ENCODE results near the gene BCAP31. TPM values are rescaled to one million over a fixed set of nuclear protein-coding genes. Genes with fewer than 3 reads are reported as not detected.

Gene BCAP31
- total and polyA plus RNA-seq, 2 donors (not counting 1 experiment from before 2014, with no cell fraction given): 59.5 to 117 TPM

- no peaks in the 10 kb centered on the region for H3K36me3 ChIP-seq (replicated peaks in 1 of 2; ENCODE audit: control extremely low read depth in 1 of 2, control insufficient read depth in 1 of 2, extremely low read depth in 1 of 2, insufficient read depth in 2 of 2, low read length in 1 of 2)
- intact Hi-C loops (cut with micrococcal nuclease): no loop called here
- H3K4me1 Mint-ChIP-seq: peaks cover 9% of the 10 kb centered on the region
- no peak overlapping the region for H3K27ac ChIP-seq (ENCODE audit: low read length in 2 of 2)
- peaks cover 0 to 6% (median under 1%) of the 10 kb centered on the region in 4 experiments for H3K27me3 ChIP-seq (replicated peaks in 1 of 4; ENCODE audit: control extremely low read depth in 1 of 4, control insufficient read depth in 3 of 4, insufficient read depth in 4 of 4, low read length in 3 of 4)
- 85% methylated on average over 5 of the region's 11 CpGs for WGBS (ENCODE audit: insufficient coverage)
- H3K4me3 Mint-ChIP-seq: peak overlapping the region; percentile 70
- peaks cover 18% of the 10 kb centered on the region for H3K27me3 Mint-ChIP-seq
- ChIA-PET POLR2A (interaction anchor here (0.8 kb wide), 1 partner anchor 709 kb away, joined by 3 read pairs; no protein-coding TSS in a partner anchor), CTCF (interaction anchor here (0.6 to 9.2 kb wide), 16 partner anchors 11 to 726 kb away, joined by 3 to 97 read pairs (median 6); no protein-coding TSS in a partner anchor)
- H3K9me3 Mint-ChIP-seq (ENCODE audit: insufficient read depth): no peaks in the 10 kb centered on the region
- no peak overlapping the region for H3K4me3 ChIP-seq (ENCODE audit: control extremely low read depth in 1 of 5, extremely low read depth in 1 of 5, insufficient read depth in 1 of 5, low read depth in 2 of 5, low read length in 4 of 5)
- no peak for ATAC-seq (ENCODE audit: low read depth)
- TF ChIP-seq, protein P1, sequence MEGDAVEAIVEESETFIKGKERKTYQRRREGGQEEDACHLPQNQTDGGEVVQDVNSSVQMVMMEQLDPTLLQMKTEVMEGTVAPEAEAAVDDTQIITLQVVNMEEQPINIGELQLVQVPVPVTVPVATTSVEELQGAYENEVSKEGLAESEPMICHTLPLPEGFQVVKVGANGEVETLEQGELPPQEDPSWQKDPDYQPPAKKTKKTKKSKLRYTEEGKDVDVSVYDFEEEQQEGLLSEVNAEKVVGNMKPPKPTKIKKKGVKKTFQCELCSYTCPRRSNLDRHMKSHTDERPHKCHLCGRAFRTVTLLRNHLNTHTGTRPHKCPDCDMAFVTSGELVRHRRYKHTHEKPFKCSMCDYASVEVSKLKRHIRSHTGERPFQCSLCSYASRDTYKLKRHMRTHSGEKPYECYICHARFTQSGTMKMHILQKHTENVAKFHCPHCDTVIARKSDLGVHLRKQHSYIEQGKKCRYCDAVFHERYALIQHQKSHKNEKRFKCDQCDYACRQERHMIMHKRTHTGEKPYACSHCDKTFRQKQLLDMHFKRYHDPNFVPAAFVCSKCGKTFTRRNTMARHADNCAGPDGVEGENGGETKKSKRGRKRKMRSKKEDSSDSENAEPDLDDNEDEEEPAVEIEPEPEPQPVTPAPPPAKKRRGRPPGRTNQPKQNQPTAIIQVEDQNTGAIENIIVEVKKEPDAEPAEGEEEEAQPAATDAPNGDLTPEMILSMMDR (IDR thresholded peaks at IDR 0.05): no peak
- TF ChIP-seq EZH2 (IDR thresholded peaks at IDR 0.05; ENCODE audit: borderline replicate concordance, insufficient read depth, low read depth, low read length, poor library complexity, severe bottlenecking): no peak
- H2AFZ ChIP-seq (ENCODE audit: insufficient read depth, low read depth, low read length, poor library complexity, severe bottlenecking): peak overlapping the region; percentile 50
- no peaks in the 10 kb centered on the region for H3K9me3 ChIP-seq (ENCODE audit: control extremely low read depth in 1 of 3, control insufficient read depth in 2 of 3, insufficient read depth in 1 of 3, low read length in 2 of 3)
- no peak overlapping the region for H3K27ac Mint-ChIP-seq
- no peak overlapping the region for H3K9ac ChIP-seq (ENCODE audit: low read length)
- no peak for DNase-seq
- no peaks in the 10 kb centered on the region for H4K20me1 ChIP-seq (ENCODE audit: control insufficient read depth, insufficient read depth, low read length, poor library complexity, severe bottlenecking)
- H3K79me2 ChIP-seq (ENCODE audit: control insufficient read depth, insufficient read depth, low read length): no peaks in the 10 kb centered on the region
- peaks cover under 1 to 7% of the 10 kb centered on the region in 2 donors for H3K4me1 ChIP-seq (ENCODE audit: control insufficient read depth in 2 of 2, insufficient read depth in 2 of 2, low read length in 2 of 2)
- peak overlapping the region; percentile 48 for H3K4me2 ChIP-seq (replicated peaks; ENCODE audit: low read depth, low read length, poor library complexity, severe bottlenecking)
Measured at GRCh38 chrX:153667281-153667955, 56.8 kb downstream of the BCAP31 start.

- Histone ChIP-seq H3K27me3 (replicated peaks in 1 of 4; ENCODE audit: control extremely low read depth in 1 of 4, control insufficient read depth in 3 of 4, insufficient read depth in 4 of 4, low read length in 3 of 4) (peaks cover 0 to 3% (median 1%) of the 10 kb centered on the region in 4 experiments), H3K36me3 (replicated peaks in 1 of 2; ENCODE audit: control extremely low read depth in 1 of 2, control insufficient read depth in 1 of 2, extremely low read depth in 1 of 2, insufficient read depth in 2 of 2, low read length in 1 of 2) (no peaks in the 10 kb centered on the region), H3K9ac (ENCODE audit: low read length) (no peak overlapping the region), H3K27ac (ENCODE audit: low read length in 2 of 2) (no peak overlapping the region), H3K4me3 (ENCODE audit: control extremely low read depth in 1 of 5, extremely low read depth in 1 of 5, insufficient read depth in 1 of 5, low read depth in 2 of 5, low read length in 4 of 5) (no peak overlapping the region), H3K9me3 (ENCODE audit: control extremely low read depth in 1 of 3, control insufficient read depth in 2 of 3, insufficient read depth in 1 of 3, low read length in 2 of 3) (no peaks in the 10 kb centered on the region), H3K4me2 (replicated peaks; ENCODE audit: low read depth, low read length, poor library complexity, severe bottlenecking) (no peak overlapping the region), H2AFZ (ENCODE audit: insufficient read depth, low read depth, low read length, poor library complexity, severe bottlenecking) (no peak overlapping the region), H4K20me1 (ENCODE audit: control insufficient read depth, insufficient read depth, low read length, poor library complexity, severe bottlenecking) (no peaks in the 10 kb centered on the region), H3K79me2 (ENCODE audit: control insufficient read depth, insufficient read depth, low read length) (no peaks in the 10 kb centered on the region), H3K4me1 (ENCODE audit: control insufficient read depth in 2 of 2, insufficient read depth in 2 of 2, low read length in 2 of 2) (peaks cover 5 to 9% of the 10 kb centered on the region in 2 donors)
- WGBS (ENCODE audit: insufficient coverage): 90% methylated on average over 6 of the region's 9 CpGs
- intact Hi-C loops (cut with micrococcal nuclease): no loop called here
- Mint-ChIP-seq H3K9me3 (ENCODE audit: insufficient read depth) (no peaks in the 10 kb centered on the region), H3K27me3 (peaks cover 25% of the 10 kb centered on the region), H3K4me1 (peaks cover 14% of the 10 kb centered on the region), H3K4me3 (no peak overlapping the region), H3K27ac (no peak overlapping the region)
- POLR2A ChIA-PET: no interaction called here
- CTCF ChIA-PET: interaction anchor here (1.0 to 9.2 kb wide), 5 partner anchors 10 to 724 kb away, joined by 3 to 97 read pairs (median 31); no protein-coding TSS in a partner anchor
- DNase-seq (no peak), ATAC-seq (ENCODE audit: low read depth) (no peak)
- TF ChIP-seq EZH2 (IDR thresholded peaks at IDR 0.05; ENCODE audit: borderline replicate concordance, insufficient read depth, low read depth, low read length, poor library complexity, severe bottlenecking): no peak
Measured at GRCh38 chrX:153665726-153666306, 58.4 kb downstream of the BCAP31 start.
